Activated CD8-positive, alpha-beta memory T cell treated with anti-CD3 and anti-CD28 coated beads, Interleukin-2, amount 50 U/mL, for 1 hour (primary cell): ENCODE results near the gene NCAPD3.
"Not testable (repeated sequence)": the region's sequence is repeated elsewhere in the genome, so short reads cannot be mapped to it uniquely, and the experiment has no call there.

Experiments
- DNase-seq: peaks from one replicate; pipeline ENCODE4 v3.0.0-alpha.2; 2020; ENCODE audit errors: extremely low read depth

NCAPD3 gene

GRCh38 chr11:134132808-134133207 lies 91.0 kb downstream of the NCAPD3 start:
- no peak for DNase-seq

- no peak for DNase-seq
Observed at GRCh38 chr11:134131628-134132244, 92.0 kb downstream of the NCAPD3 start.

GRCh38 chr11:134126217-134126822 lies 97.4 kb downstream of the NCAPD3 start:
- DNase-seq = no peak

- DNase-seq = no peak
Observed at GRCh38 chr11:134125507-134125906, 98.3 kb downstream of the NCAPD3 start.

- DNase-seq = no peak
Observed at GRCh38 chr11:134124660-134125451, 98.9 kb downstream of the NCAPD3 start.

GRCh38 chr11:134120921-134121526 lies 102.7 kb downstream of the NCAPD3 start:
- DNase-seq = no peak

- DNase-seq = no peak
Observed at GRCh38 chr11:134120143-134120850, 103.5 kb downstream of the NCAPD3 start.

GRCh38 chr11:134119094-134119493 lies 104.7 kb downstream of the NCAPD3 start:
- no peak for DNase-seq

- DNase-seq = no peak
Observed at GRCh38 chr11:134118006-134118405, 105.8 kb downstream of the NCAPD3 start.

- DNase-seq = no peak
Observed at GRCh38 chr11:134116210-134116609, 107.6 kb downstream of the NCAPD3 start.

GRCh38 chr11:134113787-134114186 lies 110.0 kb downstream of the NCAPD3 start:
- DNase-seq = not testable (repeated sequence)

- DNase-seq = no peak
Observed at GRCh38 chr11:134110252-134110815, 113.4 kb downstream of the NCAPD3 start.
